Measurements from ENCODE around the gene HPSE2. TPM values are rescaled to one million over a fixed set of nuclear protein-coding genes. Genes with fewer than 3 reads are reported as not detected.
"Not testable (repeated sequence)": the region's sequence is repeated elsewhere in the genome, so short reads cannot be mapped to it uniquely, and the experiment has no call there.

Gene HPSE2
- total RNA-seq, 2 donors from 2014 or later: 0.34 TPM; not detected in 1

DNA sequence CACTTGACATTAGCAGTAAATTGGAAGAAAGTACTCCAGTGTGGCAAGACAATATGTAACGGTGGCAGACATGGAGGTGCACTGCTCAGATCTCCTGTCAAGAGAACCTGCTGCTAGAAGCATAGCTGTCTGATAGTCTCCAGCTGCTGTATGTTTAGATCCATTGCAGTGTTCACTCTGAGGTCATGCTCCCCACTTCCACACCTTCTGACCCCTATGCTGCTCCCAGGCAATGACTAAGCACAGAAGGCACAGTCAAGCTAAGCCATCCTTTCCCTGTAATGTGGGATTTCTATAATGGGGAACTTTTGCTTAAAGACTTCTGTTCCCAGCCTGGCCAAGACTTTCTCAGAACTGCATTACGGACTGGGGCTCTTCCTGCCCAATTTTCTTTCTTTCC is 315.8 kb downstream of the HPSE2 start:
- no peaks in the 10 kb centered on the region for H3K9me3 ChIP-seq (ENCODE audit: control insufficient read depth, low read length, poor library complexity, severe bottlenecking)
- no peak overlapping the region for H3K4me3 Mint-ChIP-seq
- H3K27ac Mint-ChIP-seq: no peak overlapping the region
- DNase-seq: no peak
- H3K27me3 Mint-ChIP-seq: no peaks in the 10 kb centered on the region
- ATAC-seq: no peak
- no peaks in the 10 kb centered on the region for H3K4me1 Mint-ChIP-seq
- no peaks in the 10 kb centered on the region for H3K36me3 Mint-ChIP-seq (ENCODE audit: low read depth)

DNA sequence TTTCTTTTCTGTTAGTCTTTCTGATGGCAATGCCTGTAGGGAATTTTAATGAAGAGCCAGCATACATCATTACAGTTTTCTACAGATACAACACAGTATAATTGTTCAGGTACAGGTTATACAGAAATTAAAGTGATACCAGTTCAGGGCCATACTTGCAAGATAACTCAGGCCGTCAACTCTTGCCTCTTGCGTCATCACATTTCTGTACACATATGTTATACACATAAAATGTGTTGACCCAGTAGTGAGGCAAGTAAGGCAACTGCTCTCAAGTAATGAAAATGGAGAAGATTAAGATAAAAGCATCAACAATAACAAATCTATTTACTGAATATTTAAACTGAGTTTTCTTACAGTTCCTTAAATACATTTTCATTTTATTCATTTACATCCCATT is 317.8 kb downstream of the HPSE2 start:
- Mint-ChIP-seq H3K36me3 (ENCODE audit: low read depth) (no peaks in the 10 kb centered on the region), H3K27me3 (no peaks in the 10 kb centered on the region)
- DNase-seq: no peak

DNA sequence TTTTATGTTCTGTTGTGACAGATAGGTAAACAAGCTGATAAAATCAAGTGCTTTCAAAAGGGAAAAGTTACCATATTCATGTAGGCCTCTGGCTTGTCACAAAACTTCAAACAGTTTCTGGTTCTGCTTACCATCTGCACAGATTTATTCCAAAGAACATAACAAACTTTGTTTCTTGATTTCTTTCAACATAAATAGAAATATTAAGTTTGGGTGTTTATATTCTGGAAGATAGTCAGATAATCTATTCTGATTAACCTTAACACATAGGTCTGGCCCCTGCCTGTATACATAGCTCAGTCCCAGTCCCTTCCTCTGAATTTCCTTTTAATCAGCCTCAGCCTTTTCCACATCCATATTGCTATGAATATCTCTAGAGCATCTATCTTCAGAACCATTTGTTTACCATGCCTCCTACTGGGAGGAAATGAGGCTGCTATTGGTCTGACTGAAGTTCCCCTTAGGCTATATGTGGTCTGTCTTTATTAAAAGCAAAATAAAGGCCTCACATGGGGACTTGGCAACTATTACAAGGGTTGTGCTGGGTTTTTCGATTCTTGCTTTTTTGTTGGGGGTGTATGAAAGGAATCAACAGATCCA is 319.0 kb downstream of the HPSE2 start:
- no peak for ATAC-seq
- H3K27me3 Mint-ChIP-seq: no peaks in the 10 kb centered on the region
- no peaks in the 10 kb centered on the region for H3K9me3 ChIP-seq (ENCODE audit: control insufficient read depth, low read length, poor library complexity, severe bottlenecking)
- no peak overlapping the region for H3K27ac Mint-ChIP-seq
- H3K36me3 Mint-ChIP-seq (ENCODE audit: low read depth): no peaks in the 10 kb centered on the region
- H3K4me1 Mint-ChIP-seq: no peaks in the 10 kb centered on the region
- no peak for DNase-seq
- no peak overlapping the region for H3K4me3 Mint-ChIP-seq

More for the DNA sequence above, 317.8 kb downstream of the HPSE2 start:
- H3K9me3 ChIP-seq (ENCODE audit: control insufficient read depth, low read length, poor library complexity, severe bottlenecking): no peaks in the 10 kb centered on the region
- no peak for ATAC-seq
- Mint-ChIP-seq H3K4me3 (no peak overlapping the region), H3K4me1 (no peaks in the 10 kb centered on the region), H3K27ac (no peak overlapping the region)

DNA sequence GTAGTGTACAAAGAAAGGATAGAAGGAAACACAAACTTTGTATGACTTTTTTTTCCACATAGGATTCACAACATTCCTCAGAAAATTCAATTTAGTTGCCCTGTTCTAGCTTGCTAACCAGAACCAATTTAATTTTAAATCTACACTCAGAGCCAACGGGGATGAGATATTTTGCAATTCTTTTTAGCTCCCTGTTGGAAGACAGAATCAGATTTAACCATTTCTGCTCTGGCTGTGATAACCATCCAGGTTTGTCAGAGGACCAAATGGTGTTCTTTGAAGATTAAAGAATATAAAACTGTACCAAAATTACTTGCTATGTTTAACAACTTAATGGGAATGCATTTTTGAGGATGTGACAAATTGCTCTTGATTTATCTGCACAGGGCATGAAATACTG is 319.7 kb downstream of the HPSE2 start:
- DNase-seq (no peak), ATAC-seq (no peak)
- no peaks in the 10 kb centered on the region for H3K4me1 Mint-ChIP-seq
- H3K27ac Mint-ChIP-seq: no peak overlapping the region
- no peak overlapping the region for H3K4me3 Mint-ChIP-seq
- H3K9me3 ChIP-seq (ENCODE audit: control insufficient read depth, low read length, poor library complexity, severe bottlenecking): no peaks in the 10 kb centered on the region
- H3K27me3 Mint-ChIP-seq: no peaks in the 10 kb centered on the region
- no peaks in the 10 kb centered on the region for H3K36me3 Mint-ChIP-seq (ENCODE audit: low read depth)

DNA sequence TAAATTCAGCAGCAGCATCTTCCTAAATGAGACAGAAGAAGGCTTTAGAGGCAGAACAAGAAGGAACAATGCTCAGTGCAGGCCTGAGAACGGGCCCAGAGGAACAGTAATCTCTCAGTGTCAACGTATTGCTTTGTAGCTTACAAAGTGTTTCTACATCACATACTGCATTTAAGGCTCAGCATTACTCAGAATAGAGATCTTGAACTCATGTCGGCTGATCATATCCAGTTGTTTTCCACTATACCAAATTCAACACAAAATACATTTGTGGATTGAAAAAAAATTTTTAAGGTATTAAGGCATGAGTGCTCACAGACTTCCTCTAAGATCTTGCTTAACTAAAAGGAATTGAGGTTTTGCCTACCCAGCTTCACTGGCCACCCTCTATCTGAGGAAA is 325.1 kb downstream of the HPSE2 start:
- H3K36me3 Mint-ChIP-seq (ENCODE audit: low read depth): no peaks in the 10 kb centered on the region
- H3K9me3 ChIP-seq (ENCODE audit: control insufficient read depth, low read length, poor library complexity, severe bottlenecking): no peaks in the 10 kb centered on the region
- ATAC-seq: no peak
- H3K27me3 Mint-ChIP-seq: no peaks in the 10 kb centered on the region
- no peak overlapping the region for H3K4me3 Mint-ChIP-seq
- H3K4me1 Mint-ChIP-seq: no peaks in the 10 kb centered on the region
- no peak for DNase-seq
- no peak overlapping the region for H3K27ac Mint-ChIP-seq

DNA sequence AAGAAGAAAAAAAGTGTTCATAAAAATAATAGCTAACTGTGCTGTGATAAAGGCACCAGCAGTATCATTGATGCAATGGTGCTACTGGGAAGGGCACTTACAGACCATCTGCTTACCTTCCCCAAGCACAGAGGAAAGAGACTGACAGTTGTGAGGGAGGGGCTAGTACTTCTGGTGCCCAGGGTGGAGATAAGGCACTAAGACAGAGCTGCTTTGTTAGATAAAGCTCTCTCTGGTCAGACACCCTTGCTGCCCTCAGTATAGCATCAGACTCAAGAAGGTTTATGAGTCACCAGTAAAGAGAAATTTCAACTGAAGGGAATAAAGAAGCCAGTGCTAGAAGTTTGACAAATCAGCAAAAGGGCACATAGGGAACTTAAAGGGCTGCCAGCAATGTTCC is 325.6 kb downstream of the HPSE2 start:
- no peaks in the 10 kb centered on the region for H3K27me3 Mint-ChIP-seq
- H3K27ac Mint-ChIP-seq: no peak overlapping the region
- H3K9me3 ChIP-seq (ENCODE audit: control insufficient read depth, low read length, poor library complexity, severe bottlenecking): no peaks in the 10 kb centered on the region
- no peaks in the 10 kb centered on the region for H3K4me1 Mint-ChIP-seq
- ATAC-seq (no peak), DNase-seq (no peak)
- no peak overlapping the region for H3K4me3 Mint-ChIP-seq
- H3K36me3 Mint-ChIP-seq (ENCODE audit: low read depth): no peaks in the 10 kb centered on the region

DNA sequence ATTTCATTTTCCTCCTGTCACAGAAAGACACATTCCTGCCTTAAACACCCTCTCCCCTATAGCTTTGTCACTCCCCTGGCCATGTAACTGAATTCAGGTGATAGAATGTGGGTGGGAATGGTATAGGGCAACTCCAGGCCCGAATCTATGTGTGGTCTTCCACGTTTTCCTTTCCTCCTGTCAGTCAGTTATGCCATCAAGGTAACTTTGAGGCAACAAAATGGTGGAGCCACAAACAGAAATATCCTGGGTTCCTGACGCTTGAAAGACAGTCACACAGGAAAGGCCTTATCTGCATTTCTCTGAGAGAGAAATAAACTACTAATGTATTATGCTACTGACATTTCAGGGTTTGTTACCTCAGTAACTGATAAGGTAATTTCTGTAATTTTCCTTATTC is 326.8 kb downstream of the HPSE2 start:
- Mint-ChIP-seq H3K4me3 (no peak overlapping the region), H3K36me3 (ENCODE audit: low read depth) (no peaks in the 10 kb centered on the region), H3K27ac (no peak overlapping the region), H3K4me1 (no peaks in the 10 kb centered on the region), H3K27me3 (no peaks in the 10 kb centered on the region)
- ATAC-seq (no peak), DNase-seq (no peak)
- H3K9me3 ChIP-seq (ENCODE audit: control insufficient read depth, low read length, poor library complexity, severe bottlenecking): no peaks in the 10 kb centered on the region

DNA sequence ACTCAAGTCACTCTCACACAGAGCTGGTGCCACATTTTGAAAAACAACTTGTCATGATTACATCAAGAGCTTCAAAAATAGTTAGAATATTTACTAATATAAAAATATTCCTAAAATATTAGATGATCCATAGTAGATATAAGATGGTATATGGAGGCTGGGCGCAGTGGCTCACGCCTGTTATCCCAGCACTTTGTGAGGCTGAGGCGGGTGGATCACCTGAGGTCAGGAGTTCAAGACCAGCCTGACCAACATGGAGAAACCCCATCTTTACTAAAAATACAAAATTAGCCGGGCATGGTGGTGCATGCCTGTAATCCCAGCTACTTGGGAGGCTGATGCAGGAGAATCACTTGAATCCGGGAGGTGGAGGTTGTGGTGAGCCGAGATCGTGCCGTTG is 327.4 kb downstream of the HPSE2 start:
- H3K27me3 Mint-ChIP-seq; H3K27ac Mint-ChIP-seq; H3K4me1 Mint-ChIP-seq; H3K36me3 Mint-ChIP-seq (ENCODE audit: low read depth); DNase-seq; H3K4me3 Mint-ChIP-seq; ATAC-seq; H3K9me3 ChIP-seq (ENCODE audit: control insufficient read depth, low read length, poor library complexity, severe bottlenecking): not testable (repeated sequence)

DNA sequence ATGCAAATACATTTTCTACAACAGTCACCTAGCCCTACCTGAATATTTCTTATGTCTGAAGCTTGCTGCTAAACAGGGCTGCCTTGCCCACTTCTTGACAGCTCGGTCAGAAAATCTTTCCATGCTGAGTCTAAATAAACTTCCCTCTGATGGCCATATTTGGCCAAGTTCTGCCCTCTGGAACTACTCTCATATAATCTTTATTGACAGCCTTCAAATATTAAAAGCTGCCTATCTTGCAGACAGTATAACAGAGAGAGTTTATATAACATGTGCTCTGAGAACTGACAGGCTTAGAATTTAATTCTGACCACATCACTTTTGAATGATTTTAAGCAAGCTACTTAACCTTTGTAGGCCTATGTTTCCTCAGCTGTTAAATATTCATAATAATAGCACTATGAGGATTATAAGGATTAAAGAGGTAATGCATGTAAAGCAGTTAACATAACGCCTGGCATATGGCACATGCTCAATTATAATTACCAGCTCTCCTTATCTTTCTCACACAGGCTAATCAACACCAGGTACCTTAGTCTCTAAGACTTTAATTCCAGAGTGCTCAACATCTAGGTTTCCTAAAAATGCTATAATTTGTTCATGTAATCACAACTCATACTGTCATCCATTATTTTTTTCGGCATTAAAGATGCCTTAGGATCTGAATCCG is 334.1 kb downstream of the HPSE2 start:
- H3K27me3 Mint-ChIP-seq: no peaks in the 10 kb centered on the region

DNA sequence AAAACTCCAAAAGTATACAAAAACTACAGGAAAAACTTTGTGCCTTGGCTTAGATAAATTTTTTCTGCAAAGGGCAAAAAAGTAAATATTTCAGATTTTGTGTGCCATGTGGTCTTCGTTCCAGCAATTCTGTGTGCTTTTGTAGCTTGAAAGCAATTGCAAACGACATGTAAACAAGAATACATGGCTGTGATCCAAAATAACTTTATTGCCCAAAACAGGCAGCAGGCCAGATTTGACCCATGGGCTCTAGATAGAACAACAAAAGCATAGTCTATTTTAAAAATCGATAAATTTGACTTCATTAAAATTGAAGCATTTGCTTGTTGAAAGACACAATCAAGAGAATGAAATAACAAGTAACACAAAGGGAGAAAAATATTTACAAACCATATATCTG is 336.6 kb downstream of the HPSE2 start:
- ATAC-seq: no peak
- no peaks in the 10 kb centered on the region for H3K27me3 Mint-ChIP-seq
- no peak for DNase-seq
- no peaks in the 10 kb centered on the region for H3K4me1 Mint-ChIP-seq
- no peak overlapping the region for H3K4me3 Mint-ChIP-seq
- H3K36me3 Mint-ChIP-seq (ENCODE audit: low read depth): no peaks in the 10 kb centered on the region
- no peak overlapping the region for H3K27ac Mint-ChIP-seq
- H3K9me3 ChIP-seq (ENCODE audit: control insufficient read depth, low read length, poor library complexity, severe bottlenecking): no peaks in the 10 kb centered on the region

More for the DNA sequence above, 334.1 kb downstream of the HPSE2 start:
- Mint-ChIP-seq H3K27ac (no peak overlapping the region), H3K4me3 (no peak overlapping the region), H3K36me3 (ENCODE audit: low read depth) (no peaks in the 10 kb centered on the region), H3K4me1 (no peaks in the 10 kb centered on the region)
- no peaks in the 10 kb centered on the region for H3K9me3 ChIP-seq (ENCODE audit: control insufficient read depth, low read length, poor library complexity, severe bottlenecking)
- ATAC-seq (no peak), DNase-seq (no peak)

DNA sequence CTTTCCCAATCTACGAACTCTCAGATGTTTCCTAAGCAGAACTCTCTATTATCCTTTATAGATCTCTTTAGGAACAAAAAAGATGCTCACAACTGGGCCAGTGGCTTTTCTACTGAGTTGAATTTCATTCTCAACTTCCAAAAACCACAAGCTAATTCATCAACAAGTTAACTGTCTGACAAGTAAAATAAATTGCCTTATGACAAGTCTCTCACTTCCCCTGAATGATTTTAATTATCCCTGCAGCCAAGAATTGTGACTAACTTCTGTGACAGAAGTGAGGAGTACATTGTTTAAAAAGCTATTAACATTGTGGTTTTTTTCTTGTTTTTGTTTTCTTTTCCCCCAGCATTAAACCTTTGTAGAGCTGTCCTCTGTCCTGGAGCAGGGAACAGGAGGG is 343.1 kb downstream of the HPSE2 start:
- DNase-seq: no peak
- H3K4me1 Mint-ChIP-seq: no peaks in the 10 kb centered on the region
- H3K27ac Mint-ChIP-seq: no peak overlapping the region
- no peaks in the 10 kb centered on the region for H3K9me3 ChIP-seq (ENCODE audit: control insufficient read depth, low read length, poor library complexity, severe bottlenecking)
- H3K27me3 Mint-ChIP-seq: no peaks in the 10 kb centered on the region
- no peak overlapping the region for H3K4me3 Mint-ChIP-seq
- H3K36me3 Mint-ChIP-seq (ENCODE audit: low read depth): no peaks in the 10 kb centered on the region
- ATAC-seq: no peak

DNA sequence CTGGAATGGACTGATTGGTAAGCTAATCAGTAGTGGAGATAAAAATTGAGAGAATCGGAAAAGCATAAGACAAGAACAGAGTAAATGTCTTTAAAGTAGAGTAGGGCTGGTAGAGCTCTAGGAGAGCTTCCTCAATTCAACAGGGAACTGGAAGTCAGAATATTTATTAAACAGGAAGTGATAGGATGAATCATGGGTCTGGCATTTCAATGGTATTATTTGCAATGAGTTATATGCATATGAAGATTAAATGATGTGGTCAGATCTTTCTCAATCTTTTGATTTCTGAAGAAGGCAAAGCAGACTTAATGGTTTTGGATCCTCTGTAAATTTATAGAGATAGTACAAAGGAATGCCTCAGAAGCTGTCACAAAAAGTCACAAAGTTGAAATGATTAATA is 349.0 kb downstream of the HPSE2 start:
- DNase-seq (no peak), ATAC-seq (no peak)
- no peak overlapping the region for H3K4me3 Mint-ChIP-seq
- no peak overlapping the region for H3K27ac Mint-ChIP-seq
- no peaks in the 10 kb centered on the region for H3K27me3 Mint-ChIP-seq
- H3K36me3 Mint-ChIP-seq (ENCODE audit: low read depth): no peaks in the 10 kb centered on the region
- H3K4me1 Mint-ChIP-seq: no peaks in the 10 kb centered on the region
- H3K9me3 ChIP-seq (ENCODE audit: control insufficient read depth, low read length, poor library complexity, severe bottlenecking): no peaks in the 10 kb centered on the region

DNA sequence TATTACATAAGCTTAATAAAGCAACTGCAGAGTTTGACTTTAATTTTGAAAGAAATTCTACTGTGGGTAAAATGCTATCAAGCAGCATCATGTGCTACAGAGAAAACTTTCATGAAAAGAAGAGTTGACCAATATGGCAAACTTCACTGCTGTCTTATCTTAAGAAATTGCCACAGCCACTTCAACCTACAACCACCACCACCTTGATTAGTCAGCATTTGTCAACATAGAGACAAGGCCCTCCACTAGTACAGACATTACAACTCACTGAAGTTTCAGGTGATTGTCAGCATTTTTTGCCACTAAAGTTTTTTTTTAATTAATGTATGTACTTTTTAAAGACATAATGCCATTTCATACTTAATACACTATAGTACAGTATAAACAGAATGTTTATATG is 350.3 kb downstream of the HPSE2 start:
- no peak for ATAC-seq
- H3K4me1 Mint-ChIP-seq: no peaks in the 10 kb centered on the region
- no peaks in the 10 kb centered on the region for H3K9me3 ChIP-seq (ENCODE audit: control insufficient read depth, low read length, poor library complexity, severe bottlenecking)
- no peak overlapping the region for H3K4me3 Mint-ChIP-seq
- no peak overlapping the region for H3K27ac Mint-ChIP-seq
- DNase-seq: no peak
- no peaks in the 10 kb centered on the region for H3K27me3 Mint-ChIP-seq
- H3K36me3 Mint-ChIP-seq (ENCODE audit: low read depth): no peaks in the 10 kb centered on the region

DNA sequence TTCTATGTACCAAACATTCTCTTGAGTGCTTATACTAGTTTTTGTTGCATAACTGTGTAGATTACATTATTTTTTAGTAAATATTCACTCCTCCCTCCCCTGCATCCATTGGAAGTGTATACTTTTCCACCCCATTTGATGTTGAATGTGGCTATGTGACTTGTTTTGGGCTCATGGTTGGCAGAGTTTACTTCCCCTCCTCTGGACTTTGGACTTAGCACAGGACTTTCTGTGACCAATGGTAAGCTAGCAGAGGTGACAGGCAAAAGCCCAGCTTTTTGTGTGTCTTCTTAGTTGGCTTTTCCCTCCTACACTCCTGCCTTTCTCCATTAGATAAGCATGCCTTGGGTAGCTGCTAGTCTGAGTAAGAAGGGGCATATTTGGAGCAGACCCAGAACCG is 353.9 kb downstream of the HPSE2 start:
- no peak for DNase-seq
- ATAC-seq: no peak
- no peaks in the 10 kb centered on the region for H3K27me3 Mint-ChIP-seq
- no peaks in the 10 kb centered on the region for H3K4me1 Mint-ChIP-seq
- H3K27ac Mint-ChIP-seq: no peak overlapping the region
- no peaks in the 10 kb centered on the region for H3K36me3 Mint-ChIP-seq (ENCODE audit: low read depth)
- H3K9me3 ChIP-seq (ENCODE audit: control insufficient read depth, low read length, poor library complexity, severe bottlenecking): no peaks in the 10 kb centered on the region
- no peak overlapping the region for H3K4me3 Mint-ChIP-seq
